ENCODE measurements around the gene PTPRD.

DNA sequence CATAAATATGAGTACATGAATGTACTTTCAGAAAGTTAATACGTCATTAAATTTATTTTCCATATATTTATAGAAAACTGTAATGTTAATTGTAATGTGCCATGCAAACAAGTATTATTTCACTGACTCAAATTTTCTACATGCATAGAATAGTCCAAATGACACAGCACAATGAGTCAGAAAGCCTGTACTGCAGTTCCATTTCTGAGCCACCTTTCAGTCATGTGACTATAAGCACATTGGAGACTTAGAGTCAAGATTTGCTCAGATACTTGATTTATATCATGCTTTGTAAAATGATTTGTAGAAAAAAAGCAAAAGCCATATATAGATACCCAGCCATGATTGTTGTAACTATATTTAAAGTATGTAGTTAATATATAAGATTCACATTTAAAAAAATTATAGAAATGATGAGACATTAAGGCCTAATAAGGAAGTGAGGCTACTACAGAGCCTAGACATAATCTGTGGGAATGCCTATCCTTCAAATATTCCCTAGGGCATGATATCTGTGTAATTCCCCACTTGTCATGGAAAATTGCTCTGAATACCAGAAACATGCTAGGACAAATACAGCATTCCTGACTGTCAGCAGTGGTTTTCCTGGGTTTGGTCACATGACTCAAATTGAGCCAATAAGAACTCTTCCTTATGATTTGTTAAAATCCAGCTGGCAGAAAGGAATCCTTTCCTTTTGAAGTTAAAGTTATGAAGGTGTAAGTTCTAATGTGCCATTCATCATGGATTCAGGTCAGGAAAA, 50.0 kb downstream of the PTPRD start:
- TF ChIP-seq TAF1 (IDR thresholded peaks at IDR 0.05; ENCODE audit: borderline replicate concordance, low read depth, low read length) = no peak
- no peak for TF ChIP-seq POLR2AphosphoS5 (IDR thresholded peaks at IDR 0.05; ENCODE audit: low read depth, low read length)
- TF ChIP-seq POLR2A (IDR thresholded peaks at IDR 0.05; ENCODE audit: low read depth, low read length) = no peak

All from GM12892 (cell line).